Iris pigment epithelial cell (primary cell): ENCODE results near the gene DUS1L.

Source experiments
- DNase-seq: peaks from one replicate; pipeline ENCODE4 v3.0.0-alpha.2; 2011; ENCODE audit warnings: low read depth

DUS1L gene

DNA sequence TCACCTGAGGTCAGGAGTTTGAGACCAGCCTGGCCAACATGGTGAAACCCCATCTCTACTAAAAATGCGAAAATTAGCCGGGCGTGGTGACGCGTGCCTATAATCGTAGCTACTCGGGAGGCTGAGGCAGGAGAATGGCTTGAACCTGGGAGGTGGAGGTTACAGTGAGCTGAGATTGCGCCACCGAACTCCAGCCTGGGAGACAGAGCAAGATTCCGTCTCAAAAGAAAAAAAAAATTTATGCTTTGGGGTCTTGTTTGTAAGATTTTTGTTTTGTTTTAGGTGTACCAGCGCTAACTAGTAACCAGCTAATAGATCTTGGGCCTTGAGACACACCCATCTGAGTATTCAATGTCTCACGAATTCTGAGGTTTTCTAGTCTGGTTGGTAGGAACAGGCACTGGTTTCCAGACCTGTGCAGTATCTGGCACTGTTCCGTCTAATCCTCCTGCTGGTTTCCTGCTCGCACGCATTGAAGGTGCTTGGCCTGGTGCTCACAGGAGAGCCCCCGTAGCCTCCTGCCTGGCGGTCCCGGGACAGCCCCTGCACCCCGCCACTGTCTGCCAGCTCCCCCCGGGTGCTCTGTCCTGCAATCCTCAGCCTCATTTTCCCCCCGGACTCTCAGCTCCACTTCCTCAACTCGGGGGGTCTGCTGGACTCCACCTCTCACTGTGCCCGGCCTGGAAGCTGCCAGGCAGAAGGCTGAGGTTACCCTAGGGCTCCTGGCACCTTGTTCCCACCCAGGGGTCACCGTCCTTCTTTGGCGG lies 10.6 kb upstream of the DUS1L start:
- no peak for DNase-seq

DNA sequence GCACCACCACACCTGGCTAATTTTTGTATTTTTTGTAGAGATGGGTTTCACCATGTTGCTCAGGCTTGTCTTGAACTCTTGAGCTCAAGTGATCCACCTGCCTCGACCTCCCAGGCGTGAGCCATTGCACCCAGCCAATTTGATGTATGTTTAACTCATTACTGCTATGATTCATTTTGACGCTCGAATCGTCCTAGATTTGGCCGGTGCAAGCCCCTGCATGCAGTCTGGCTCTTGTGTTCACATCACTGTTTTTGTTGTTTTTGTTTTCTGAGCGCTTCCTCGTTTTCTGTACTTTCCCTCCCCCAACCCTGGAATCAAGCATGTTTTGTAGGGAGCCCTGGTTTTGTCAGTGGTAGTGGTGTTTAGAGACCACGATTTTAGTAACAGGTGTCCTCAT lies 7.8 kb upstream of the DUS1L start:
- no peak for DNase-seq

DNA sequence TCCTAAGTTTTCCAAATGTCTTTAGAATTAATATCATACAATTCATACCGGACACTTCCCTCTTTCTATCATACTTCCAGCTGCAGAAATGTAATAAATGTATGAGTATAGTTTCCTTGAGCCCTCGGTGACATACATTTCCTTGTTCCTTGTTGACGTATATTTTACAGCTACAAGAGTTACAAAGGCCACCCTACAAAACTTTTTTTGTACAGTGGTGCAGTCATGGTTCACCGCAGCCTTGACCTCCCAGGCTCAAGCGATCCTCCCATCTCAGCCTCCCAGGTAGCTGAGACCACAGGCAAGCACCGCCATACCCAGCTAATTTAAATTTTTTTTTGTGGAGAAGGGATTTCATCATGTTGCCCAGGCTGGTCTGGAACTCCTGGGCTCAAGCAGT lies 7.2 kb upstream of the DUS1L start:
- DNase-seq: no peak

DNA sequence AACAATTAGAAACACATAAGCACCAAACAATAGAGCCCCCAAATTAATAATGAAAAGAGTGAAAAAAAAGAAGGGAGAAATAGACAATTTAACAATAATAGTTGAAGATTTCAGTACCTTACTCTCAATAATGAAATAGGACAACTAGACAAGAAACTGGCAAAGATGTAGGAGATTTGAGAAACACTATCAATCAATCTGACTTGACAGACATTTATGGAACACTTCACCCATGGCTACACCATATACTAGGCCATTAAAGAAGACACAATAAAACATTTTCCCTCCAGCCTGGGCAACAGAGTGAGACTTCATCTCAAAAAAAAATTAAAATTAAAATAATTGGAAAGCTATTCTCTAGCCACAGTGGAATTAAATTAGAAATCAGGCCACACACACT lies 5.0 kb upstream of the DUS1L start:
- DNase-seq: no peak

DNA sequence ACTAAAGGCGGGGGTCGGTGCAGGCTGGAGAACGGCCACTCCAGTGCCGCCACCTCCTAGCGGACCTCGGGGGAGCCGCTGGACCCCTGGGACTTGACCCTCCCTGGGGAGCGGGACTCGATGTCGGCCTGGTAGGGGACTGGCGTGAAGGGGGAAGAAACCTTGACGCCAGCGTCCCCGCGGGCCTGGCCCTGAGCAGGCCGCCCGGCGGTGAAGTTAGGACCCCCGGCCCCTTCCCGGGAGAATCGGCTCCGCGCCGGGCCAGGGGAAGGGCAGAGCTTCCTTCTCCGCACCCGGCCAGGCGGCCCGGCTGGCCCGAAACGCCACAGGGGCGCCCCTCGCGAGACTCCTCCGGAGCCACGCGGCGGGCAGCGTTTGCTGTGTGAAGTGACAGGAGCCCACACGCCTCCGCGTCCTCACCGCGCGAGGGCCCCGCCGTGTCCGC lies 389 bp downstream of the DUS1L start:
- DNase-seq: peak; percentile 50

DNA sequence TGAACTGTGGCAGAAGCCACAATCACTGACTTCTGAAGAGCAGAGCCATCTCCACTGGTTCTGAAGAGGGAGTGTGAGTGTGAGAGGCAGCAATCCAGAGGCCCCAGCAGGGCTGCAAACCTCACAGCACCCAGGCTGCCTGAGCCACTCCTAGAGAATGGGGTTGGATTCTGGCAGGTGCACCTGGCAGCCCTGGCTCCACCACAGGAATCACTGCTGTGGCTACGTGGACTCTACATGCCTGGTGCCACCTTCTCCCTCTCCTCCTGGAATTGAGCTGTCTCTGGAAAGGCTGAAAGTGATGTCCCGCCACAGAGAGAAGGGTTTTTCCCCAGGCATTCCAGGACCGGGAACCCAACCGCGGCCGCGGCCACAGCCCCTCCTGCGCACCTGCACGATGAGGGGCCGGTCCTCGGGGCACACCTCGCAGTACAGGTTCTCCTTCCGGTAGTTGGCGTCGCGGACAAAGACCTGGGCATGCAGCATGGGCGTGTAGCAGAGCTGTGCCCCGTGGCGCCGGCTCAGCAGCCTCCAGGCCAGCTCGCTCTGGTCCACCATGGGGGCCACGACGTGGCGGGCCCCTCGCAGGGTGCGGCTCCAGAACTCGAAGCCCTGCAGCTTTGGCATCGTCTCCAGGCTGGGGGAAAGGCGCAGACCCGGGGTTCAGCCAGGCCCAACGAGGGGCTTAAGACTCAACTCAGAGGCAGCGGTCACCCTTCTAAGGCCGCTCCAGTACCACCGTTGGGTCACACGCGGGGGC lies 991 bp downstream of the DUS1L start:
- DNase-seq: no peak

DNA sequence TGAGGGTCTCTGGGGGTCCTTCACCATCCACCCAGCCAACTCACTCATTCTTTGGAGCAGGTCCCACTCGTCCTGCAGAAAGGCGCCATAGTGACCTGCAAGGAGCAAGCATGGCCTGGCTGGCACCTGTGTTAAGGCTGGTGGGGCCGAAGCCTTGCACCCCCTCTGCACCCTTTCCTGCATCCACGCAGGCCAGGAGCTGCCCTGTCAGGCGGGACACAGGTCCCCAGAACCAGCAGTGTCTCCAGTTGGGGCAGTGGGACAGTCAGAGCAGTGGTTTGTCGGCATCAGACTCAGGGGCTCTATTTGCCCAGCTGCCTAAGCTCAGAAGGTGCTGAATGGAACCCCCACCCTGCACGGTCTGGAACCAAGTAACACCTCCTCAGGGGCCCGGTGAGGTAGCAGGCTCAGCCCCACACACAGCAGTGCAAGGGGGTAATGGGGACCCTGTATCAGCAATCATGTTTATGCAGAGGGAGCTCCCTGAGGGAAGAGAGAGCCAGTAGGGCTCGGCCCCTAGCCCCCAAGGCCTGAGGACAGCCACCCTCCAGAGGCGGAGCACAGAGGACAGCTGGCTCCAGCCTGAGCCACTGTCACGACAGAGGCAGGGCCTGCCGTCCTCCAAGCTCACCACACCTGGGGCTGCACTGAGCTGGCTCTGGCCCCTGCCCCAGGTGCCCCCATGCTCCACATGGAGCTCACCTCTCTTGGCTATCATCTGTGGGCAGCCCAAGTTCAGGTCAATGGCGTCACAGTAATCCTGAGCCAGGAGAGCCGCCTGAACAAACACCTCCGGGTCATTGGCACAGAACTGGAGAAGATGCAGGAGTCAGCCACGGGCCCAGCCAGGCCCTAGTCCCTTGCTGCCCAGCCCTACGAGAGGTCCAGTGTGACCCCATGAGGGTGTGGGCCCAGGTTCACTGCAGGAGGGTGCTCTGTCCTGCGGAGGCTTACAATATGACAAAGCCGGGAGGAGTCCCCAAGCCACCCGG lies 1.9 kb downstream of the DUS1L start:
- DNase-seq: no peak

DNA sequence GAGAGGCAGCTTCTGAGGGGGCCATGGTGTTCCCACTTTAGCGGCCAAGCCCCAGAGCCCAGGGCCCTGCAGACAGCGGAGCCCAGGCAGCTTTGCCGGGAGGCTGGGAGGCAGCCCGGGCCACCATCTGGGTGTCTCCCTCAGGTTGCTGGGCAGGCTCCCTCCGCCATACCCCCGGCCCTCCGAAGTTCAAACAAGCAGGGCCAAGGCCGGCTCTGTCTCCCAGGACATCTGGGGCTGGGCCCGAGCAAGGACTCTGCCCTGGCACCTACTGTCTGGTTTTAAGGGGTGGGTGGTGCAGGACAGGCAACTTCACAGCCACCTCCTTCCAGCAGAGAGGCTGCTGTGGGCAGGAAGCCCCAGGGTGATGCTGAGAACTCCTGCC lies 2.6 kb downstream of the DUS1L start:
- DNase-seq: no peak

DNA sequence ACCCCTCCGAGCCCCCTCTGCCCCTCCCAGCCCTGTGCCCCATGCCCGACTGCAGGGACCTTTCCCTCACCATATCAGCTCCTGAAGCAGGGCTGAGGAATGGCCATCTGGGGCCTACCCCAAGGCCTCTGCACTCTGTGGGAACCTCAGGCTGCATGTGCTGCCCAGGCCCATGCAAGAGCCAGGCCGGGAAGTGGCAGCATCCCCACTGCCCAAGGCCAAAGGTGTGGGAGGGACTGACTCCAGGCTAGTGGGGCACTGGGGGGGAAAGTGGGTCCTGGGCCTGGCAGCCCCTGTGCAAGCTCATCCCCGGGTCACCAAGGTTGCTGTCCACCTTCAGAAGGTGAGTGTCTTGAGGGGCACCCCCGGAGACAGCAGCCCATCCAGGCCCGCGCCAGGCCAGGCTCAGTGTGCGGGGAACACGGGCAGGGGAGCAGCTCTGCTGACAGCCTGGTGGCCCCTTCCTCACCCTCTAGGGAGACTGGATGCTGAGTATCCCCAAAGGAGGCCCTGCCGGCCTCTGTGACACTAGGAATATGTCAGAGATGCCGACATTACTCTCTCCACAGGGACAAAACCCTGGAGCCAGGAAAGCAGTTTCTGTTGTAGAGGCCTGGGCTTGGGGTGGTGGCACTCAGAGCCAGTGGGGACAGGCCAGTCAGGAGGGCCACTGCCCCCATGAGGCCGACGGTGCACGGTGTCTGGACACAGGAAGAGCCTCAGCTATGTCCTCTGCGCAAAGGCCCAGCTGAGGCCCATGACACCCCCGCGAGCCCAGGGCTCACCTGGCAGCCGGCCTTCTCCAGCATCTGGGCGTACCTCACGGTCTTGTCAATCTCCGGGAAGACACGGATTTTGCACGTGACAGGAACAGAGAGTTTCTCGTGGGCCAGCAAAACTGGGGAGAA lies 3.3 kb downstream of the DUS1L start:
- DNase-seq: no peak

DNA sequence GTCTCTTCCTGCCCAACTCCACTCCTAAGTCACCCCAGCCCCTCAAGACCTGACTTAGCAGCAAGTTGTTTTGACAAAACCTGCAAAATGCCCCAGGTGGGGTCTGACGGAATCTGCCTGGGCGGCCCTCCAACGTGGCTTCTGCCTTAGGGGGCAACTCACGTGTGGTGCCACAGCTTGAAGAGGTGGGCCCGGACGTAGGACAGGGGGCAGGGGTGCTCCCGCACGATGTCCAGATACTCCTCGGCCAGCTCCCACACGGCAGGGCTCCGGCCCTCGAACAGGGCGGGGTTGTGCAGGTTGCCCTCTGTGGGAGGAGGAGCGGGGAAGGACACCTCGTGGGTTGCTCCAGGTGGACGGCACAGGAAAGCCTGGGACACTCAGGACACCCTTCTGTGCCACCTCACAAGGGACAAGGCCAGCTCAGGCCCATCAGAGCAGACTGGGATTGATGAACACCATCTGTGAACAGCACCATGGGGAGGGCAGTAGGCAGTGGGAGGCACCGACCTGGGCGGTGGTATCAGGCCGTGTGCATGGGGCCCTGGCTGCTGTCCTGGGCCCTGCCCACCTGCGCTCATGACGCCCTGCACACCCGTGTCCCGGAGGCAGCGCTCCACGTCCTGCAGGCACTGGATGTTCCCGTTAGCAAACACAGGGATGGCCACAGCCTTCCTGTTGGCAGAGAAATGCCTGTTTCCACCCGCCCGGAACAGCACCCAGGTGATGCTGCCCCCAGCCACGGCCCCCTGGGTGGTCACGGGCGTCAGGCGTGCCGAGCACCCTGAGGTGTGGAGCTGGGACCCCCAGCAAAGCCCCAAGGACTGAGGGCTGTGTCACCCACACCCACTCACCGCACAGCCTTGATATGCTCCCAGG lies 4.3 kb downstream of the DUS1L start:
- no peak for DNase-seq

DNA sequence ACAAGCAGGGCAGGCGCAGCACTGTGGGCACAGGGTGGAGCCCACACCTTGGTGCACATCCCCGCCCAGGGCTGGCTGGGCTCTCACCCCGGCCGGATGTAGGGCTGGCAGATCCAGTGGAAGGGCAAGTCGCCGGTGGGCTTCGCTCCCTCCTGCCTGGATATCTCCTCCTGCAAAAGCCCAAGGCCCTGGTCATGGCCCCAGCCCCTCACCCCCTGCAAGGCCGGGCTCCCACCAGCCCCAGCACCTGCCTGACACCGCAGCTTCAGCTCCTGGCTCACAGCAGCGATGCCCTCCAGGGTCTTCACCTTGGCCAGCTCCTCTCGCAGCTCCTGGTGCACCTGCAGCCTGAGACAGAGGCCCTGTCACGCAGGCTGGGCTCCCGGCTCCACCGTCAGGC lies 5.0 kb downstream of the DUS1L start:
- DNase-seq: no peak

DNA sequence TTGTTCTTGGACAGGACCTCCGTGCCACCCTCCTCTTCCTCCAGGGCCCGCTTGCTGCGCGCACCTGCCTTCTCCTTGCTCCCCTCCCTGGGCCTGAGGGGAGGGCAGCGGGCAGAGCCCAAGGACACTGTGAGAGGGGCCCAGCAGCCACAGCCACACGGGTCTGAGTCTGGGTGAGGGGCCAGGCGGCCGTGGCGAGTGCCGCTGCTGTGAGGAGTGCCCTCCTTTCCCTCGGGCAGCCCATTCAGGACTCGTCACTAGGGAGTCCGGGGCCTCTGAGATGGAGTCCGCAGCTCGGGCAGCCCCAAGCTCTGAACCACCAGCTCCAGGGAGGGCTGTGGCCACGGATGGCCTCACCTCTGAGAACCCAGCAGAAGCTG lies 5.6 kb downstream of the DUS1L start:
- no peak for DNase-seq

DNA sequence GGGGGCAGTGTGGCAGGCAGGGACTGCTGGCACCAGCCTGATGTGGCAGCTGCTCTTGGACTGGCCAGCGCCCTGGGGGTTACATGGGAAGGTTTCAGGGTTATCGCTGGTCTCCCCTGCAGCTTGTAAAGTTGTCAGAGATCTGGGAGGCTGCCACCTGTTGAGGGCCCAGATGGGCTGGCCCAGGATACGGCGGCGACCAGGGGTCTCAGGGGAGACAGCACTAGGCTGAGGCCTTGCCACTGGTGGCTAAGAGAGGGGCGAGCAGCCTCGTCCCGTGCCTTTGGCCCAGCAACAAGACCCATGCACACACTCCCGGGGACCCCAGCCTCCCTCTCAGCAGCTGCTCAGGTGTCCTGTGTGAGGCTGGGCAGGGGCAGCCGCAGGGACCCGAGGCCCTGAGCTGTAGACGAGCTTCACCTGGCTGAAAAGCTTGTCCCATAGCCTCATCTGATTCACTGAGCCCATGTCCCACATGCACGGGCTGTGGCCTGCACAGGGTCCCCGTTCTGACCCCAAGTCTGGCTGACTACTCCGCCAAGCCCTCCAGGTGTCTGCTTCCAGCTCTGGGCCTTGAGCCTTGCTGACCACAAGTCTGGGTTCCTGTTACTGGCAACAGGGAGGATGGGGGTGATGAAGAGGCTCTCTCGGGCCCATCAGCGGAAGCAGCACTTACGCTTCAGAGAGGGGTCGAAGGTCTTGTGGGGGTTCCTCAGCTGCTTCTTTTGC lies 6.2 kb downstream of the DUS1L start:
- DNase-seq: no peak

DNA sequence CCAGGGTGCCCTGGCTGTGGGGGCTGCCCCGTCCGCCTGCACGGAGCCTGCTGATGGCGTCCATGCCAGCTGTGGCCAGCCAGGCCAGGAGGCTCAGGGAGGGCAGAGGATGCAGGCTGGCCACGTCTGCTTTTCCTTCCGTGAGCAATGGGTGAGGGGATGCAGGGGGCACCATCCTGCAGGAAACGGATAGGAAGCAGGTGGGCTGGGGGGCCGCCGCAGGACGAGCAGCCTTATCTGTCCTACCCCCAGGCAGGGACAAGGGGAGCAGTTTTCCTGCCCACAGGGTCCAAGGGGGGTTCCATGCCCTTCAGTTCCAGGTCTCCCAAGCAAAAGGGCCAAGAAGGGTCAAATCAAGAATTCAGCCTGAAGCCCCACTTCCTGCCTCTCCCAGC lies 6.8 kb downstream of the DUS1L start:
- DNase-seq: no peak

DNA sequence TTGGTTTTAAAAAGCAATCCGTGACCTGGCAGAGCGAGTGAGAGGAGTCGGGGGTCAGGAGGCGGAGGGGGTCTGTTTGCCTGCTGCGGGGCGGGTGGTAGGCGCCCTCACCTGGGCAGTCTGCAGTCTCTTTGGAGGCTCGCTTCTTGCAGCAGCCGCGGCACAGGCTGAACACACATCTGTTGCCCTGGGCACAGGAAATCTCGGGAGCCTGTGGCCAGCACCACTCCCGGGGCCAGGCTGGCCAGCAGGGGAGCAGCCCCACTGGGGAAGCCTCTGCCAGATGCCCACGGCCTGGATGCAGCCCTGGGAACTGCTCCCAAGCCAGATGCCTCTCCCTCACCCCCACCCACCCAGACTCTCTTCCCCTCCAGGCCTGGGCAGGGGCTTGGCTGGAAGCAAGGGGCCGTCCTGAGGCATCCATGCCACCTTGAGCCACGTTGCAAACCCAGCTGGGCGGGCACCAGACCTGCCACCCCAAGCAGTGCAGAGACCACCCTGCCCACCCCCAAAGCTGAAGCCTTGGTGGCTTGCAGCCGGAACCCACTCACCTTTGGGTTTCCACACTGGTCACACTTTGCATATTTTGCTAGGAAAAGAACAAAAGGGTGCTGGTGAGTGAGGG lies 7.3 kb downstream of the DUS1L start:
- no peak for DNase-seq

DNA sequence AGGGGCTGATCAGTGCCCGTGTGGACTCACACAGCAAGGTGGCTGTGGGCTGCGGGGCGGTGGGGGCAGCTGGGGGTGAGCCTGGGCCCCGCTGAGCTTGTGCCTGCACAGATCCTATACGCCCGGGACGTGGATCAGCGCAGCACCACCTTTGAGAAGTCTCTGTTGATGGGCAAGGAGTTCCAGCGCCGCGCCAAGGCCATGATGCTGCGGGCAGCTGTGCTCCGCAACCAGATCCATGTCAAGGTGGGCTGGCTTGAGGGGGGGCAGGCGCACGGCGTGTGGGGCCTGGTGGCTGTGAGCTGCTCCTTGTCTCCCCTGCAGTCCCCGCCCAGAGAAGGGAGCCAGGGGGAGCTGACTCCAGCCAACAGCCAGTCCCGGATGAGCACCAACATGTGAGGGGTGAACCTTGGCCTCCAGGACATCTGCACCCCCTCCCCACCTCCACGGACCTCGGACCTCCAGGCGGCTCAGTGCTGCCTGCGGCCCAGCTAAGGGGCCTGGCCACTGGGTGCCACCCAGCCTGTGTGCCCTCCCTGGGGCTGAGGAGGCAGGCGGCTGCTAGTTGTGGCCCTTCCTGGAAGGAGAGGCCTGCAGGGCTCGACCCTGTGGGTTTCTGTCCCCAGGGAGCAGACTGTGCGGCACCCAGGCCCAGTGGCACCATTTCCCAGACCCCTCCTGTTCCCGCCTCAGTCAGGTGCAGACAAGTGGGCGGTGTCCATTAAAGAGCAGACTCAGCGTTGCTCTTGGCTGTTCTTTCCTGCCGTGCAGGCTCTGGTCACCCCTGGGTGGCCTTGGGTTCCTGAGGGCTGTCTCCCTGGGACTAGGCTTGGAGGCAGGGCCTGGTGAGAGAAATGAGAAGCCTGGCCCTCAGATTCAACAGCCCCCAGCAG lies 8.6 kb downstream of the DUS1L start:
- no peak for DNase-seq

DNA sequence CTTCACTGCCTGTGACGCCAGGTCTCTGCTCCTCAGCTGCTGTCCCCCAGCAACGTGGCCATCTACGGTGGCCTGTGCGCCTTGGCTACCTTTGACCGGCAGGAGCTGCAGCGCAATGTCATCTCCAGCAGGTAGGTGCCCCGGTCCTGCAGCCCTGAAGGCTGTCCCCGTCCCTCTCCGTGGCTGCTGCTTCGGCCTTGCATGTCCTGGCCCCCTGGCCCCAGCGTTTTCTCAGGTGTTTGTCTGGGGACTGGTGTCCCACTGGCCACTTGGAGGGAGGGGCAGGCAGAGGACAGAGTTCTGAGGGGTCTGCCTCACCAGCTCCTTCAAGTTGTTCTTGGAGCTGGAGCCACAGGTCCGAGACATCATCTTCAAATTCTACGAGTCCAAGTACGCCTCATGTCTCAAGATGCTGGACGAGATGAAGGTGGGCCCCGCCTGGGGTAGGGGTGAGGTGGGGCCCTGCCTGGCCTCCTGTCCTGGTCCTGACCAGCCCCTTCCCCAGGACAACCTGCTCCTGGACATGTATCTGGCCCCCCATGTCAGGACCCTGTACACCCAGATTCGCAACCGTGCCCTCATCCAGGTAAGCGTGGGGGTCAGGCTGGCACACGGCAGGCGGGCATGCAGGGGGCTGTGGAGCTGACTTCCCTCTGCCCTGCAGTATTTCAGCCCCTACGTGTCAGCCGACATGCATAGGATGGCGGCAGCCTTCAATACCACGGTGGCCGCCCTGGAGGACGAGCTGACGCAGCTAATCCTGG lies 9.5 kb downstream of the DUS1L start:
- no peak for DNase-seq
